Adrenal gland (tissue), 12 donors: ENCODE data around the gene UBE2D1. TPM values are rescaled to one million over a fixed set of nuclear protein-coding genes. Genes with fewer than 3 reads are reported as not detected.

Experiments used
- DNase-seq, 7 donors: peaks; one replicate each; pipeline ENCODE4 v3.0.0-alpha.2; 2019 to 2020
- H3K27ac ChIP-seq, 5 donors: fragments of 200-600 bp; sonication (generic) in 4 of 5; 1 replicate in 3 of 5; 2 replicates in 2 of 5; pipeline versions ENCODE4 v1.5.1 to v1.8.0; 2016 to 2020; ENCODE audit warnings: mild to moderate bottlenecking in 1 of 5
- H3K27me3 ChIP-seq: fragments of 200-600 bp; 2 replicates; pipeline ENCODE4 v1.8.0; 2021
- H3K36me3 ChIP-seq, 2 donors: fragments of 200-600 bp; replicated peaks in 1 of 2; 1 replicate in 1 of 2; 2 replicates in 1 of 2; pipeline versions ENCODE4 v1.5.1 to v1.8.0; 2018 to 2022
- H3K4me1 ChIP-seq, 2 donors: fragments of 200-600 bp; replicated peaks in 1 of 2; 1 replicate in 1 of 2; 2 replicates in 1 of 2; pipeline versions ENCODE4 v1.5.1 to v1.8.0; 2018 to 2021
- H3K4me3 ChIP-seq, 4 donors: fragments of 200-600 bp; sonication (generic) in 3 of 4; one replicate each; pipeline ENCODE4 v1.5.1; 2016 to 2018
- H3K9me3 ChIP-seq, 3 donors: fragments of 200-600 bp; sonication (generic) in 1 of 3; replicated peaks in 1 of 3; 1 replicate in 2 of 3; 2 replicates in 1 of 3; pipeline versions ENCODE4 v1.5.1 to v1.8.0; 2016 to 2021
- CTCF ChIP-seq, 6 experiments: fragments of 450-650 bp in 4 of 6; fragments of 200-600 bp in 2 of 6; sonication (generic) in 1 of 6; IDR thresholded peaks; 1 replicate in 5 of 6; 2 replicates in 1 of 6; pipeline versions ENCODE4 v1.5.1 to v1.8.0; 2016 to 2021; ENCODE audit warnings: antibody characterized with exemption in 6 of 6, mild to moderate bottlenecking in 2 of 6, moderate library complexity in 1 of 6
- POLR2A ChIP-seq, 2 donors: fragments of 450-650 bp; IDR thresholded peaks; one replicate each; pipeline ENCODE4 v1.6.1; 2017; ENCODE audit warnings: antibody characterized with exemption in 2 of 2, mild to moderate bottlenecking in 2 of 2, moderate library complexity in 1 of 2
- WGBS, 4 donors: extraction: QIAGEN DNeasy Blood & Tissue Kit in 2 of 4; methylation state at CpG; one replicate each; pipeline versions ENCODE4 v1.1.5 to v1.1.7; 2013 to 2017; 5-methylcytosine and 5-hydroxymethylcytosine counted together
- intact Hi-C, 2 donors: fragments of 100-400 bp; cut with DNase I; formaldehyde crosslinking; loops; one replicate each; pipeline versions ENCODE4 v1.14.1 to v1.15.0; 2022 to 2023
- polyA plus RNA-seq, 3 donors: library from polyadenylated mRNA; stranded (reverse); fragments of 200-250 nt in 2 of 3; fragments of 350-450 nt in 1 of 3; fragmentation: Illumina TruSeq in 1 of 3; extraction: RNeasy Lipid Tissue Mini Kit (QIAGEN cat#74804) in 1 of 3; gene quantifications; one replicate each; pipeline ENCODE4 v1.2.3, GENCODE V29; 2013 to 2014
- total RNA-seq, 9 donors: library from RNA; depleted of rRNA in 4 of 9; stranded (reverse); fragments of >200 nt in 4 of 9; fragments of 120-200 nt in 1 of 9; fragmentation: NEBNext Ultra II Directional in 1 of 9; extraction: Animal tissue kit (Norgen Biotek cat#: 25700) in 1 of 9; gene quantifications; one replicate each; pipeline versions ENCODE4 v1.1.0 to v1.2.4, GENCODE V29; 2013 to 2023
- donor health status: healthy with polysubstance abuse.
- donor health status: Bipolar disorder and iron deficiency.
- donor health status: DM: yes; HTN: yes; CAD: no.
- donor health status: DM: no; HTN: no; CAD: no.
- donor health status: DM: no; HTN: no; CAD: no.
- donor health status: DM: yes; HTN: yes; CAD: no.

UBE2D1 gene
- total and polyA plus RNA-seq, 12 donors: 9.2 to 33.8 (median 19.4) TPM

DNA sequence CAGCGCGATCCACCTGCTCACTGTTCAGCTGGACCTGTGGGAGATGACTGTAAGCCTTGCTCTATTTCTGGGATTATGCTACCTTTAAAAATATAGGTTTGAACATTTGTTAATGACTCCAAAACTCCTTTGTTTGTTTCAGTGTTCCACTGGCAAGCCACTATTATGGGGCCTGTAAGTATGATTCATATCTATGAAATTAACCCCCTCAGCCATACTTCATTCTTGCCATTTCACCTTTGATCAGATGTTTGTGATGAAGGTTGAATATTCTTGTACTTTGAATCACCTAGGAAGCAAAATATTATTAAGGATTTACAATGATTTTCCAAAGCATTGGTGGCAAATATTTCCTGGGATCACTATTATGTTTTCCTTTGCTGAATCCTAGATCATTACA lies 26.5 kb downstream of the UBE2D1 start:
- Histone ChIP-seq H3K27ac (peak overlapping the region in 2 of 5 donors; percentile 13 to 28), H3K9me3 (no peaks in the 10 kb centered on the region), H3K27me3 (no peaks in the 10 kb centered on the region), H3K4me1 (peaks cover 33 to 39% of the 10 kb centered on the region in 2 donors), H3K4me3 (no peak overlapping the region), H3K36me3 (no peaks in the 10 kb centered on the region)
- no peak for DNase-seq
- no peak for TF ChIP-seq POLR2A (IDR thresholded peaks at IDR 0.05)
- no peak for TF ChIP-seq CTCF (IDR thresholded peaks at IDR 0.05)
- 98 to 100% (median 100%) methylated on average over 2 of the region's 2 CpGs for WGBS, 4 donors
- intact Hi-C loops: no loop called here

DNA sequence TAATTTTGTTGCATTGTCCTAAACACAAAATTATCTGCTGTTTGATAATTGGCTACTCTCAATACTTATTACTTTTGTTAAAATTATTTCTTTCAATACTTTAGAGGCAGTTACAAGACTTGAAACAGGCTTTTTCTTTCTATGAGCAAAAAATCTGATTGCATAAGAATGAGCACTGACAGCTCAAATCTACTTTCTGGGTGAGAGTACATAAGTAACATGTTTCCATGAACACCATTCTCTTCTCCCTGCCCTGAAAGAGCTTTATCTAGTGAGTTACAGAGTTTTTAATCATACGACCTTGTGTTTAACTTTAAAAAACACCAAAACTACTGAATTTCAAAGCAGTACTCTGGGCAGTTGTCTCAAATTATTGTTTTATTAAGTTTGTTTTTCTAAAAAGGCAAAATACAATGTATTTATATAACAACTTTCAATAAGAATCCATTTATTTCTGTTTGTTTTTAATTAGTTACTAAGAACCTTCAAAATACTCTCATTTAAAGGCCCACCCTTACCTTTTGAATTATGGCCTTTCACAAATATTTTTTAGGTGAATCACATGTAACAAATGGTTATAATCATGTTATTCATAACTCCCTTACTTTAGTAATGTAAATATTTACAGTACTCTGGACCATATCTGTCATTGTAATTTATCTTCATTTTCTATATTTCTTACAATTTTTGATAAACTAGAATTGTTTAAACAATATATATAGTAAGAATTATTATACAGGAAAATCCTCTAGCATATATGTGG lies 27.4 kb downstream of the UBE2D1 start:
- peak overlapping the region in 1 of 5 donors; percentile 13 for H3K27ac ChIP-seq
- WGBS, 4 donors: 30 to 54% (median 41%) methylated on average over 1 of the region's 1 CpG
- TF ChIP-seq CTCF (IDR thresholded peaks at IDR 0.05) (no peak), POLR2A (IDR thresholded peaks at IDR 0.05) (no peak)
- no peaks in the 10 kb centered on the region for H3K36me3 ChIP-seq
- no peaks in the 10 kb centered on the region for H3K27me3 ChIP-seq
- peaks cover 27 to 31% of the 10 kb centered on the region in 2 donors for H3K4me1 ChIP-seq
- no peaks in the 10 kb centered on the region for H3K9me3 ChIP-seq
- H3K4me3 ChIP-seq: no peak overlapping the region
- DNase-seq: no peak
- intact Hi-C loops: no loop called here

DNA sequence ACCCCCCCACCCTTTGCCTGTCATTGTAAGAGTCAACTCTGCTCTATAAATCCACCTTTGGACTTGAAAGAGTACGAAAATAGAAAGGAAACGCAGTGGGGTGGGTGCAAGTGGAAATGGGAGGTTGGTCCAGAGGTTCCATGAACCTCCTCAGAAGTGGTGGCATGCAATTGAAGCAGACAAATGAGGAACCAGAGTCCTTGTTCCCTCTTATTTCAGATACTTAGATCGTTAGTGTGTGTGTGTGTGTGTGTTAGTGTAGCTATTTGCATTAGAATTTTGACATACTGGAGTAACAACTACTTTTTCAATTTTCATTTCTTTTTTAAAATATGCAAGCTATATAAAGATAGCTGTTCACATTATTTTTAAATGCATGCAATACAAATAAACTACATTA lies 32.3 kb downstream of the UBE2D1 start:
- 78 to 83% (median 78%) methylated on average over 3 of the region's 3 CpGs for WGBS, 4 donors
- Histone ChIP-seq H3K27me3 (no peaks in the 10 kb centered on the region), H3K9me3 (peaks cover 0 to 4% (median 0%) of the 10 kb centered on the region in 3 donors), H3K27ac (no peak overlapping the region), H3K4me3 (no peak overlapping the region), H3K36me3 (no peaks in the 10 kb centered on the region), H3K4me1 (peaks cover 0 to 6% of the 10 kb centered on the region in 2 donors)
- no peak for DNase-seq
- intact Hi-C loops: no loop called here
- TF ChIP-seq CTCF (IDR thresholded peaks at IDR 0.05): no peak
- no peak for TF ChIP-seq POLR2A (IDR thresholded peaks at IDR 0.05)

DNA sequence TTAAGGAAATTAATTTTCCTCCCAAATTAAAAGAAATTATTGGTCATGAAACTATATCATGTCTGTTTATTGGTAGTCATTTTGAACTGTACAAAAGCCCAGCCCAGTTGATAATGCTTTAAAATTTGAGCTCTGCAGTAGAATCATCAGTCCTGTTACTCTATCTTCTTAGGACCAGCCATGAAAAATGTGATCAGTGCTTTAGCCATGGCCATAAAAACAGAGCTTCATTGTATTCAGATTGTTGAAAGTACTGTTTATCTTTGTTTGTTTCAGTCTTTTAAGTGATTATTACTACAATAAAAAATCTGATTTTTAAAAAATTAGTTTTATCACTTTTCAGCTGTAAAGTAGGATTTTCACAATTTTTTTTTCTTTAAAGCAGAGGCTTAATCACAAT lies 36.7 kb downstream of the UBE2D1 start:
- no peak overlapping the region for H3K27ac ChIP-seq
- H3K36me3 ChIP-seq: no peaks in the 10 kb centered on the region
- DNase-seq: no peak
- TF ChIP-seq POLR2A (IDR thresholded peaks at IDR 0.05) (no peak), CTCF (IDR thresholded peaks at IDR 0.05) (no peak)
- no peaks in the 10 kb centered on the region for H3K27me3 ChIP-seq
- intact Hi-C loops: no loop called here
- no peaks in the 10 kb centered on the region for H3K4me1 ChIP-seq
- no peak overlapping the region for H3K4me3 ChIP-seq
- peaks cover 0 to 4% (median 0%) of the 10 kb centered on the region in 3 donors for H3K9me3 ChIP-seq
